Measurements from ENCODE around the gene DMAC2L.
A peak's percentile ranks its signal among the peaks of the same experiment; 100 is the strongest.

DMAC2L gene, protein sequence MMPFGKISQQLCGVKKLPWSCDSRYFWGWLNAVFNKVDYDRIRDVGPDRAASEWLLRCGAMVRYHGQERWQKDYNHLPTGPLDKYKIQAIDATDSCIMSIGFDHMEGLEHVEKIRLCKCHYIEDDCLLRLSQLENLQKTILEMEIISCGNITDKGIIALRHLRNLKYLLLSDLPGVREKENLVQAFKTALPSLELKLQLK

DNA sequence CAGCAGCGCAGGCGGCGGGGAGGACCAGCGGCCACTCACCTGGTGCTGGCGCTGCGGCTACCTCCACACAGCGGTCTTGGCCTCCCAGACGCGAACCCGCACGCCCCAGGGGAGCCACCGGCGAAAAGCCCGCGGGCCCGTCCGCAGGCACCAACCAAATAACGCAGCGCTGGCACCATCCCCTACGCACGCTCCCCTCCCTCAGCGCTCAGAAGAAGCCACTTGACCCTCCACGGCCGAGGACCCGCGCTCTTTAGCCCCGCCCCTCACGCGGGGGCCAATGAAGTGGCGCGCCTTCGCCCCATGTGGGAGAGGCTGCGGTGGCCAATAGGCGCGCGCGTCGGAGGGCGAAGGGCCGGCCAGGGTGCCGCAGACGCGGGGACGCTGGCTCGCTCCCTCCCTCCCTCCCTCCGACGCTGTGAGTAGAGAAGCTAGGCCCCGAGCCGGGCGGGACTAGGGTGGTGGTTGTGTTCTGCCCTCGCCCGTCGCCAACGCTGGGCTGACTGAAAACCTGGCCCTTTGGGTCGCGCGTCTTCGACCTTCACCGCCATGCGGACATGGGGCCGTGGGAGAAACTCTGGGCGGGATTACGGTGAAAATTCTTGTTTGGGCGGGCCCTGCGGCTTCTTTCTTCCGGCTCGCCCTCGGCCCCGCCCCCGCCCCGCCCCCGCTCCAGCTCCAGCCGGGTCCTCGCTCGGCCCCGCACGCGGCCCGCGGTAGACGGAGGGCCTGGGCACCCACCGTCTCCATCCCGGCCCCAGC is at the start of gene DMAC2L, which contains the start of gene L2HGDH:
Gene DMAC2L, plus strand, starts transcription at position 353 of the 762 bp plus-strand sequence. CDS start 9,164 bp downstream, outside the sequence.
Gene L2HGDH, minus strand, starts transcription at position 258 of the 762 bp plus-strand sequence. Its CDS starts 79 bp downstream, at position 179.
- TF ChIP-seq, protein P1, sequence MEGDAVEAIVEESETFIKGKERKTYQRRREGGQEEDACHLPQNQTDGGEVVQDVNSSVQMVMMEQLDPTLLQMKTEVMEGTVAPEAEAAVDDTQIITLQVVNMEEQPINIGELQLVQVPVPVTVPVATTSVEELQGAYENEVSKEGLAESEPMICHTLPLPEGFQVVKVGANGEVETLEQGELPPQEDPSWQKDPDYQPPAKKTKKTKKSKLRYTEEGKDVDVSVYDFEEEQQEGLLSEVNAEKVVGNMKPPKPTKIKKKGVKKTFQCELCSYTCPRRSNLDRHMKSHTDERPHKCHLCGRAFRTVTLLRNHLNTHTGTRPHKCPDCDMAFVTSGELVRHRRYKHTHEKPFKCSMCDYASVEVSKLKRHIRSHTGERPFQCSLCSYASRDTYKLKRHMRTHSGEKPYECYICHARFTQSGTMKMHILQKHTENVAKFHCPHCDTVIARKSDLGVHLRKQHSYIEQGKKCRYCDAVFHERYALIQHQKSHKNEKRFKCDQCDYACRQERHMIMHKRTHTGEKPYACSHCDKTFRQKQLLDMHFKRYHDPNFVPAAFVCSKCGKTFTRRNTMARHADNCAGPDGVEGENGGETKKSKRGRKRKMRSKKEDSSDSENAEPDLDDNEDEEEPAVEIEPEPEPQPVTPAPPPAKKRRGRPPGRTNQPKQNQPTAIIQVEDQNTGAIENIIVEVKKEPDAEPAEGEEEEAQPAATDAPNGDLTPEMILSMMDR (IDR thresholded peaks at IDR 0.05; ENCODE audit: borderline replicate concordance, extremely low read depth, low read length, poor library complexity, severe bottlenecking) = no peak
- no peak for TF ChIP-seq EZH2 (IDR thresholded peaks at IDR 0.05; ENCODE audit: borderline replicate concordance, low read depth, low read length, severe bottlenecking)
- peak within 1 kb of the TSS; percentile 97 for H2AFZ ChIP-seq (ENCODE audit: low read depth, low read length)
- peaks cover 6% of the 10 kb centered on the region for H3K9me3 ChIP-seq (ENCODE audit: insufficient read depth, low read length, severe bottlenecking)
- ATAC-seq (ENCODE audit: insufficient read depth, low read depth) (peak; percentile 93), DNase-seq (peak; percentile 90)
- no peaks in the 10 kb centered on the region for H3K27me3 ChIP-seq (ENCODE audit: insufficient read depth, low read length, poor library complexity)
- H3K27ac ChIP-seq (ENCODE audit: low read length) = peak within 1 kb of the TSS; percentile 99
- peak within 1 kb of the TSS; percentile 38 to 87 for H3K4me3 ChIP-seq (ENCODE audit: low read depth in 1 of 2, low read length in 2 of 2)
- peak within 1 kb of the TSS; percentile 85 for H3K4me2 ChIP-seq (ENCODE audit: insufficient read depth, low read length)
- H3K9ac ChIP-seq (ENCODE audit: low read depth, low read length) = peak within 1 kb of the TSS; percentile 85
- peaks cover 9% of the 10 kb centered on the region for H3K36me3 ChIP-seq (ENCODE audit: insufficient read depth, low read length)
- H3K4me1 ChIP-seq (ENCODE audit: insufficient read depth, low read length) = peaks cover 29% of the 10 kb centered on the region
- H3K79me2 ChIP-seq (ENCODE audit: insufficient read depth, low read length) = peaks cover 57% of the 10 kb centered on the region
- H4K20me1 ChIP-seq (ENCODE audit: insufficient read depth, low read length) = no peaks in the 10 kb centered on the region

DNA sequence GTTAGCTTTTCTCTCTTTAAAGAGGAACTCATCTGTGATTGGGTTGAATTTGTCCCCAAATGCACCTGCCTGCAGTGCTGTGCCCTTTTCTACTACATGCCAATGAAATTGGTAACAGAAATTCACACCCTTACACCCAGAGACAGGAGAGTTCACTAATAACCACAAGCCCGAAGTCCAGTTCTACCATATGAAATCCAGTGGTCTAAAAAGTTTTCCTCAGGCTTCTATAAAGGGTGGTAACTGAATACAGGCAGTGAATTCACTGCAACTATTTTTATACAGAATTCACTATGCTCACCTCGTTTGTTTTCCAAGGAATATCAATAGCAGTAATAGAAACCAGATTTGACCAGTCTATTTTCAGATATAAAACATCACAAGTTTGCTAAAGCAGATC is 49.3 kb upstream of the DMAC2L start:
- Histone ChIP-seq H3K27me3 (ENCODE audit: insufficient read depth, low read length, poor library complexity) (no peaks in the 10 kb centered on the region), H2AFZ (ENCODE audit: low read depth, low read length) (no peak overlapping the region), H3K4me3 (ENCODE audit: low read depth in 1 of 2, low read length in 2 of 2) (no peak overlapping the region), H4K20me1 (ENCODE audit: insufficient read depth, low read length) (no peaks in the 10 kb centered on the region), H3K79me2 (ENCODE audit: insufficient read depth, low read length) (no peaks in the 10 kb centered on the region), H3K36me3 (ENCODE audit: insufficient read depth, low read length) (peaks cover 3% of the 10 kb centered on the region; the same call in 1 of the 2 replicates), H3K4me2 (ENCODE audit: insufficient read depth, low read length) (no peak overlapping the region), H3K9ac (ENCODE audit: low read depth, low read length) (no peak overlapping the region), H3K27ac (ENCODE audit: low read length) (no peak overlapping the region), H3K9me3 (ENCODE audit: insufficient read depth, low read length, severe bottlenecking) (no peaks in the 10 kb centered on the region), H3K4me1 (ENCODE audit: insufficient read depth, low read length) (no peaks in the 10 kb centered on the region)
- TF ChIP-seq, protein P1 (IDR thresholded peaks at IDR 0.05; ENCODE audit: borderline replicate concordance, extremely low read depth, low read length, poor library complexity, severe bottlenecking) = no peak
- TF ChIP-seq EZH2 (IDR thresholded peaks at IDR 0.05; ENCODE audit: borderline replicate concordance, low read depth, low read length, severe bottlenecking) = no peak
- no peak for DNase-seq
- ATAC-seq (ENCODE audit: insufficient read depth, low read depth) = no peak

DNA sequence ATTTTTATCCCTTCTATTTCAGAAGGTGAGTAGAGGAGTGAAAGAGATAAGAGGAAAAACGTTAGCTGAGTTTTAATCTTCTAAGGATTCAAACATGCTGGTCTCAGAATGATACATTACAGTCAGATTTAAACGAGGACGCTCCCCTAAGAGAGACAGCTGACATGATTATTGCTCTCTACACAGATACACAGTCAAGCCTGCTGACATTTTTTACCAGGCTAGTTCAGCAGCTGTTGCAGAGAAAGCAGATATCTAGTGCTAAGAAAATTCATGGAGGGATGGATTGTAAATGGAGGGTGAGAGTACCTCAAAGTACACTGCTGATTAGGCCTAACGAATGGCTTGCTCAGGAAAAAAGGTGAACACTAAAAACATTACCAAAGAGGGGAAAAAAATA is 48.8 kb upstream of the DMAC2L start:
- no peak overlapping the region for H3K4me3 ChIP-seq (ENCODE audit: low read depth in 1 of 2, low read length in 2 of 2)
- H3K79me2 ChIP-seq (ENCODE audit: insufficient read depth, low read length) = no peaks in the 10 kb centered on the region
- H4K20me1 ChIP-seq (ENCODE audit: insufficient read depth, low read length) = no peaks in the 10 kb centered on the region
- no peaks in the 10 kb centered on the region for H3K27me3 ChIP-seq (ENCODE audit: insufficient read depth, low read length, poor library complexity)
- ATAC-seq (ENCODE audit: insufficient read depth, low read depth) = no peak
- no peak overlapping the region for H3K27ac ChIP-seq (ENCODE audit: low read length)
- TF ChIP-seq, protein P1 (IDR thresholded peaks at IDR 0.05; ENCODE audit: borderline replicate concordance, extremely low read depth, low read length, poor library complexity, severe bottlenecking) = no peak
- TF ChIP-seq EZH2 (IDR thresholded peaks at IDR 0.05; ENCODE audit: borderline replicate concordance, low read depth, low read length, severe bottlenecking) = no peak
- no peaks in the 10 kb centered on the region for H3K4me1 ChIP-seq (ENCODE audit: insufficient read depth, low read length)
- no peaks in the 10 kb centered on the region for H3K9me3 ChIP-seq (ENCODE audit: insufficient read depth, low read length, severe bottlenecking)
- no peak overlapping the region for H2AFZ ChIP-seq (ENCODE audit: low read depth, low read length)
- no peak for DNase-seq
- H3K36me3 ChIP-seq (ENCODE audit: insufficient read depth, low read length) = peaks cover 5% of the 10 kb centered on the region; the same call in 1 of the 2 replicates
- no peak overlapping the region for H3K4me2 ChIP-seq (ENCODE audit: insufficient read depth, low read length)
- H3K9ac ChIP-seq (ENCODE audit: low read depth, low read length) = no peak overlapping the region; the same call in 1 of the 2 replicates

Data from DND-41 (cell line).